HG03280 (cell line): ENCODE data around the gene KRI1.
A peak's percentile ranks its signal among the peaks of the same experiment; 100 is the strongest.
"Not testable (repeated sequence)": the region's sequence is repeated elsewhere in the genome, so short reads cannot be mapped to it uniquely, and the experiment has no call there.

Experiments used
- ATAC-seq: cut with Tn5 transposase; IDR thresholded peaks from one replicate; pipeline ENCODE4 v1.9.1; 2021; ENCODE audit warnings: mild to moderate bottlenecking, moderate library complexity; ENCODE audit not compliant: unreplicated experiment

KRI1 gene

DNA sequence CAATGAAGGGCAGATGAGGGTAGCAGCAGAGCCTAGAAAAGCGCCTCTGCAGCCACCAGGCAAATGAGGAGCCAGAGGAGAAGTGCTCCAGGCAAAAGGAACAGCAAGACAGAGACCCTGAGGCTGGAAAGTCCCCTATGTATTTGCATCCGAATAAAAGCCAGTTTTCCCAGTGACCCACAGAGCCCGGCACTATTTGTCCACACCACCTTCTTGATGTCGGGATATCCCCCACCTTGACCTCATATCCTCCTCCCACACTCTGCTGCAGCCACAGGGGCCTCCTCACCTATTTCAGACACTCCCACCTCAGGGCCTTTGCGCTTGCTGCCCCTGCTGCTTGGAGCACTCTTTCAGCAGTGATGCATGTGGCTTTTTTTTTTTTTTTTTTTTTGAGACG lies 15.5 kb downstream of the KRI1 start:
- no peak for ATAC-seq

DNA sequence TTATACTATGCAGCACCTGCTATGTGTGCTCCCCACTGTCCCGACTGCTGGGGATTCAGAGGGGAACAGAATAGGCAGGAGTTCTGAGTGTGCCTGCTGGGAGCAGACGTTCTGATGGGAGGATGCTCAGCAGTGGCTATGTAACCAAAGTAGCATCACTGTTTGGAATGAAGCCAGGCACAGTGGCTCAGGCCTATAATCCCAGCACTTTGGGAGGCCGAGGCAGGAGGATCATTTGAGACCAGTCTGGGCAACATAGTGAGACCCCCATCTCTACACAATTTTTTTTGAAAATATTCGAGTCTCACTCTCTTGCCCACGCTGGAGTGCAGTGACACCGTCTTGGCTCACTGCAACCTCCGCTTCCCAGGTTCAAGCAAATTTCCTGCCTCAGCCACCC lies 16.1 kb downstream of the KRI1 start:
- no peak for ATAC-seq

DNA sequence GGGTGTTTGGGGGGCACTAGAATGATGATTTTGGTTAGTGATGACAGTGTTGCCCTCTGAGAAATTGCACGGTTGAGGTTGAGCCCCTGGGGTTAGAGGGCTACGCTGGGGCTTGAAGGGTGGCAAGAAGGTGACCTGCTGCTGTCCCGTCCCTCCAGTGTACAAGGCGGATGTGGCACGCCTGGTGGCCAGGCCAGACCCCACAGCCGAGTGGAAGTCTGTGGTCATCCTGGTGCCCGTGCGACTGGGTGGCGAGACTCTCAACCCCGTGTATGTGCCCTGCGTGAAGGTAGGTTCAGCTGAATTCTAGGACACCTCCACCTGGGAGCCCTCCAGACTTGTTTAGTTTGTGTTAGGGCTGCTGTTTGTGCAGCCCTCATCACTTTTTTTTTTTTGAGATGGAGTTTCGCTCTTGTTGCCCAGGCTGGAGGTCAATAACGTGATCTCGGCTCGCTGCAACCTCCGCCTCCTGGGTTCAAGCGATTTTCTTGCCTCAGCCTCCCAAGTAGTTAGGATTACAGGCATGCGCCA lies 17.0 kb downstream of the KRI1 start:
- no peak for ATAC-seq

GRCh38 chr19:10546817-10547216 lies 19.0 kb downstream of the KRI1 start:
- no peak for ATAC-seq

DNA sequence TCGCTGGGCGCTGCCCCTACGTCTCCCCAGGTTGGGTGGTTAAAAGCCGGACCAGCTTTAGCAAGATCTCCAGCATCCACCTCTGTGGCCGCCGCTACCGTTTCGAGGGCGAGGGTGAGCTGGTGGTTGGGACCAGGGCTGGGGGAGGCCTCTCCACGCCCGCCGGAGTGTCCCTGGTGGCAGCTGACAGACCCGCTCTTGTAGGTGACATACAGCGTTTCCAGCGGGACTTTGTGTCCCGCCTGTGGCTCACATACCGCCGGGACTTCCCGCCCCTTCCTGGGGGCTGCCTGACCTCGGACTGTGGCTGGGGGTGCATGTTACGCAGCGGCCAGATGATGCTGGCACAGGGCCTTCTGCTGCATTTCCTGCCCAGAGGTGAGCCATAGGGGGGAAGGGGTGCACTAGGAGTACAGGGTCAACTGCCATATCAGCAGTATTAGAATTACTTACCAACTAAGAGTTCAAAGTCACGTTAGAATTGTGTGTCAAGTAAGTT lies 21.0 kb downstream of the KRI1 start:
- ATAC-seq: no peak

DNA sequence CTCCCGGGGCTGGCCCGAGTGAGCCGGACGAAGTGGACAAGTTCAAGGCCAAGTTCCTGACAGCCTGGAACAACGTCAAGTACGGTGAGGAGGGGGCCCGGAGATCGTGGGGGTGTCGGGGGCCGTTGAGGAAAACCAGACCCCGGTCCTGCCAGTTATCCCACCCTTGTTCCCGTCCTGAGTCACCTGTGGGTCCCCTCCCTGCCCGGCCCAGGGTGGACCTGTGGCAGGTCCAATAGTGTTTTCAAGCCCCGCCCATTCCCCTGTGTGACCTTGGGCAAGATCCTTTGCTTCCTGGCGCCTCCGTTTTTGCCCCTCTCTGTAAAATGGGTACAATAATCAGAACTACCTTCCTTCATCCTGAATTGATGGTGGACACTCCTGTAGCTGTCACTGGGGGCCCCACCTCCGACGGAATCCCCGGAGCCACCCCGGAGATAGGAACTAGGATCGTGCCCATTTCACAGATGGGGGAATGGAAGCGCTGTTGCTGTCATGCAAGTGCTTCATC lies 21.5 kb downstream of the KRI1 start:
- no peak for ATAC-seq

DNA sequence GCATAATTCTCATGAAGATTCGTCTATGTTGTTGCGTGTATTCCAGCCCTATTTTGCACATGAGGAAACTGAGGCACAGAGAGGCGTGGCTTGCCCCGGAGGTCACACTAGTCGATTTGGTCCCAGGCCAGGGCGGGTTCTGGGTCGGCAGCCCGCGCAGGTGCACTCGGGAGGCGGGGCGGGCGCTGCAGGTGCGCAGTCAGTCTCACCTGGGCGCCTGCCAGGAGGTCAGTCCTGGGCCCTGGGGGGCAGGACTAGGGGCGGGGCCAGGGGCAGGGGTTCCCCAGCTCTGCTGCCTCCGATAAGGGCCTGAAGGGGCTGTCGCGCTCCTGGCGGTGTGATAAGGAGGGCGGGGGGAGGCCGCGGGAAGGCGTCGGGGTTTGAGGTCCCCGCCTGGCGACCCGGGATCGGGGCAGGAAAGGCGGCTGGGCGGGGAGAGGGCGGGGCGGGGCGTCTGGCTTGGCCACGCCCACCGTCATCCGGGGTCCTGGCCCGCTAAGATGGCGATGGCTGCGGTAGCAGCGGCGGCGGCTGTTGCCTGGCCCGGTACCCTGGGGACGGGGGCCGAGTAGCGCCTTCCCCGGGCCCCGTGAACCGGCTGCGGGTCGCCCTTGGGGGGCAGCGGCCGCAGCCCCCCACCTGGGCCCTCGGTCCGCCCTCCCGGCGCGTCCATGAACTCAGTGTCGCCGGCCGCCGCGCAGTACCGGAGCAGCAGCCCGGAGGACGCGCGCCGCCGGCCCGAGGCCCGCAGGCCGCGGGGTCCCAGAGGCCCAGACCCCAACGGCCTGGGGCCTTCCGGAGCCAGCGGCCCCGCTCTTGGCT lies 22.2 kb downstream of the KRI1 start, which contains the start of gene ATG4D:
TSS of gene ATG4D (plus strand) at position 485 of the 822 bp plus-strand sequence. CDS start at position 672, 187 bp downstream.
- ATAC-seq: peak; percentile 75

GRCh38 chr19:10543059-10543419 lies 22.8 kb downstream of the KRI1 start:
- ATAC-seq: no peak

GRCh38 chr19:10539016-10539415 lies 26.8 kb downstream of the KRI1 start:
- ATAC-seq: not testable (repeated sequence)

DNA sequence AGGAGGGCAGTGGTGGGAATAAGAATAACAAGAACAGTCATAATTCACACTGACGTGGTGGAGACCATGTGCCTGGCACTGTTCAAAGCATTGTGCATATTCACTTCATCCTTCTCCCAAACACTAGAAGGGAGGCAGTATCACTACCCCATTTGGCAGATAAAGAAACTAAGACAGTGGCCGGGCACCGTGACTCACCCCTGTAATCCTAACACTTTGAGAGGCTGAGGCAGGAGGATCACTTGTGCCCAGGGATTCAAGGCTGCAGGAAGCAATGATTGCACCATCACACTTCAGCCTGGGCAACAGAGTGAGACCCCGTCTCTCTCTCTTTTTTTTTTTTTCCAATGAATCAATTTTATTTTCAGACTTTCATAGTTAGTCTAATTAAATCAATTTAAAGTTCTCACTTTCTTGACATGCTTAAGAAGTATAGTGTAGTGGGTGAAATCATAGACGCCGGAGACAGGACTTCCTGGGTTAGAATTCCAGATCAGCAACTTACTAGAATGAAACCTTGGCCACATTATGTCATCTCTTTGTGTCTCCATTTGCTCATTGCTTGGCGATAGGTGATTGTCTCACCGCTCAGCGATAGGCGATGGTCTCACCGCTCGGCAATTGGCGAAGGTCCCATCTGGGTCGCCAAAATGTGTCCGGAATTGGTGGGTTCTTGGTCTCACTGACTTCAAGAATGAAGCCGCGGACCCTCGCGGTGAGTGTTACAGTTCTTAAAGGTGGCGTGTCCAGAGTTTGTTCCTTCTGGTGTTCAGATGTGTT lies 27.4 kb downstream of the KRI1 start:
- no peak for ATAC-seq

DNA sequence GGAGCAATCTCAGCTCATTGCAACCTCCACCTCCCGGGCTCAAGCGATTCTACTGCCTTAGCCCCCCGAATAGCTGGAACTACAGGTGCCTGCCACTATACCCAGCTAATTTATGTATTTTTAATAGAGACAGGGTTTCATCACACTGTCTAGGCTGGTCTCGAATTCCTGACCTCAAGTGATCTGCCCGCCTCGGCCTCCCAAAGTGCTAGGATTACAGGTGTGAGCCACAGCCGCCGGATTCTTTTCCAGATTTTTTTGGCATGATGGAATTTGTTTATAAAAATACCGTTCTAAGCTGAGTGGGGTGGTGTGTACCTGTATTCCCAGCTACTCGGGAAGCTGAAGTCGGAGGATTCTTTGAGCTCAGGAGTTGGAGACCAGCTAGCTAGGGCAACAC lies 28.1 kb downstream of the KRI1 start:
- no peak for ATAC-seq

GRCh38 chr19:10535613-10536012 lies 30.2 kb downstream of the KRI1 start:
- ATAC-seq: no peak

DNA sequence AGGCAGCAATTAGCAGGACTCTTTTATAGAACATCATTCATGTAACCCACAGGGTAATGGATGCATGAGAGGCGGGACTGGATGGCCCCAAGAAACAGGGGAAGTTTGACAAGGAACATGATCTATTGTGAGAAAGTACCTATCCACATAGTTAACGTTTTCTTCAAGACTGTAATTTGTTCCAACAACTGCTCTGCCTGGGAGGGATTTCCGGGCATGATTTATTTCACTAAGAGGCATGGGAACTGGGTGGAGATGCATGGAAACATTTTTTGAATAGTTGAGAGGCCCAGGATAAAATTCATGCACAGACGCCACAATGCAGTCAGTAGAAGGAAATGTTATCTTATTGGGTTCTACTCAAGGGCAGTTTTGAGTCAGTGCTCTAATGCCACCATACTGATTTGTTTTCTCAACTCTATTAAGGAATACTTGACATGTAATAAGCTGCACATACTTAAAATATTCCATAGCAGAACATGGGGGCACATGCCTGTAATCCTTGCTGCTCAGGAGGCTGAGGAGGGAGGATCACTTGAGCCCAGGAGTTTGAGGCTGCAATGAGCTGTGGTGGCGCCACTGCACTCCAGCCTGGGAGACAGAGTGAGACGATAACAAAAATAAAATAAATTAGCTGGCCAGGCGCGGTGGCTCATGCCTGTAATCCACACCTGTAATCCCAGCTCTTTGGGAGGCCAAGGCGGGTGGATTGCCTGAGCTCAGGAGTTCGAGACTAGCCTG lies 32.0 kb downstream of the KRI1 start:
- no peak for ATAC-seq

DNA sequence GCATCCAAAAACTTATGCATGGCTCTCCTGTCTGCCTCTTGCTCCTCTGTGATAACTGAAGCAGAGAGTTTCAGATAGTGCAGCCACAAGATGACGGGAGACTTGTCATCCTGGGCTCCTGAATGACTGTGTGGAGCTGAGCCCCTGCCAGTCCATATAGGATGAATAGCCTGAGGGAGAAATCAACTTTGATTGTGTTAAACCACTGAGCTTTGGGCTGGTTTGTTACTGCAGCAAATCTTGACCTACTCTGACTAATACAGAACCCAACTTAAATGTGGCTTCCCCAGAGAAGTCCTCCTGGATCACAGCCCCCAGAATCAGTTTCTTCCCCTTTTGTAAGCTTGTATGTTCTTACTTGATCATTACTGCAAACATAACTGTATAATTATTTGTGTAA lies 33.4 kb downstream of the KRI1 start:
- no peak for ATAC-seq

- ATAC-seq: not testable (repeated sequence)
Measured at GRCh38 chr19:10526887-10527286, 38.9 kb downstream of the KRI1 start.

GRCh38 chr19:10525636-10526035 lies 40.2 kb downstream of the KRI1 start:
- no peak for ATAC-seq

GRCh38 chr19:10523135-10523636 lies 42.6 kb downstream of the KRI1 start:
- ATAC-seq: no peak

DNA sequence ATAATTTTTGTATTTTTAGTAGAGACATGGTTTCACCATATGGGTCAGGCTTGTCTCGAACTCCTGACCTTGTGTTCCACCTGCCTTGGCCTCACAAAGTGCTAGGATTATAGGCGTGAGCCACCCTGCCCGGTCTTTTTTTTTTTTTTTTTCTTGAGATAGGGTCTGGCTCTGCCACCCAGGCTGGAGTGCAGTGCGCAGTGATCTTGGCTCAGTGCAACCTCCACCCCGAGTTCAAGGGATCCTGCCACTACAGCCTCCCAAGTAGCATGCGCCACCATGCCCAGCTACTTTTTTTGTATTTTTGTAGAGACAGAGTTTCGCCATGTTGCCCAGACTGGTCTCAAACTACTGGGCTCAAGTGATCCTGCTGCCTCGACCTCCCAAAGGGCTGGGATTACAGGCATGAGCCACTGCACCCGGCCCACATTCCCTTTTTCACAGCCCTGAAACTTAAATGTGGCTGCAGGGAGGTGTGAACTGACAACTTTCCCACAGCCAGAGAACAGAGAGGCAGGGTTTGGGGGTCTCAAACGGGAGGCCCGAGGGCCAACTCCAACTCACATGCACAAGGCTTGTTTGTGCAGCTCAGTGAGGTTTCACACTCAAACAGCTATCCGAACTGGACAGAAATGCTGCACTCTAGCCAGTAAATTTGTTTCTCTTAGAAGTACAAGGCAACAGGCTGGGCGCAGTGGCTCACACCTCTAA lies 44.2 kb downstream of the KRI1 start:
- ATAC-seq: no peak

DNA sequence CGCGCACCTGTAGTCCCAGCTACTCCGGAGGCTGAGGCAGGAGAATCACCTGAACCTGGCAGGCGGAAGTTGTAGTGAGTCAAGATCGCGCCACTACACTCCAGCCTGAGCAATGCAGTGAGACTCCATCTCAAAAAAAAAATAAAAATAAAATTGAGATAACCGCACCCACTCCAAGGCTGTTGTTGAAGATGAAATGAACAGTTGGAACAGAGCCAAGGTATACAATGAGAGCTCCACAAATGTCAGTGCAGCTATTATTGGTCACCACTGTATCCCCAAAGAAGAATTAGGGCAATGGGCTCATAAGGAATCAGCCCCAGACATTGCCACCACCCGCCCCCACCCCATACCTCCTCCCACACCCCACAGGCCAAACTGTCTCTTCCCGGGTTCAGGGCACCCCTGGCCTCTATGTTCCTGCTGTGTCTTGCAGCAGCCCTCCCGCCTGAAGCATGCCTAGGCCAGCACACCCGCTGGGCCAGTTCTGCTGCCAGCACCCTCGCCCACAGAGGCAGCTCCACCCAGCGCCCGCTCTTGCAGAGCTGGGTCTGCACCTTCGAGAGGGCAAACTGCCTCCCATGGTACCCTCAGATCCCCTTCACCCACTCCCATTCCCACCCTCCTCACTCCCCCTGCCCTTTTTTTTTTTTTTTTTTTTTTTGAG lies 45.0 kb downstream of the KRI1 start:
- ATAC-seq: no peak
